ENCODE data around the gene WFIKKN1. TPM values are rescaled to one million over a fixed set of nuclear protein-coding genes. Genes with fewer than 3 reads are reported as not detected.

Gene WFIKKN1
- polyA plus RNA-seq, 1 experiment, result not detected

DNA sequence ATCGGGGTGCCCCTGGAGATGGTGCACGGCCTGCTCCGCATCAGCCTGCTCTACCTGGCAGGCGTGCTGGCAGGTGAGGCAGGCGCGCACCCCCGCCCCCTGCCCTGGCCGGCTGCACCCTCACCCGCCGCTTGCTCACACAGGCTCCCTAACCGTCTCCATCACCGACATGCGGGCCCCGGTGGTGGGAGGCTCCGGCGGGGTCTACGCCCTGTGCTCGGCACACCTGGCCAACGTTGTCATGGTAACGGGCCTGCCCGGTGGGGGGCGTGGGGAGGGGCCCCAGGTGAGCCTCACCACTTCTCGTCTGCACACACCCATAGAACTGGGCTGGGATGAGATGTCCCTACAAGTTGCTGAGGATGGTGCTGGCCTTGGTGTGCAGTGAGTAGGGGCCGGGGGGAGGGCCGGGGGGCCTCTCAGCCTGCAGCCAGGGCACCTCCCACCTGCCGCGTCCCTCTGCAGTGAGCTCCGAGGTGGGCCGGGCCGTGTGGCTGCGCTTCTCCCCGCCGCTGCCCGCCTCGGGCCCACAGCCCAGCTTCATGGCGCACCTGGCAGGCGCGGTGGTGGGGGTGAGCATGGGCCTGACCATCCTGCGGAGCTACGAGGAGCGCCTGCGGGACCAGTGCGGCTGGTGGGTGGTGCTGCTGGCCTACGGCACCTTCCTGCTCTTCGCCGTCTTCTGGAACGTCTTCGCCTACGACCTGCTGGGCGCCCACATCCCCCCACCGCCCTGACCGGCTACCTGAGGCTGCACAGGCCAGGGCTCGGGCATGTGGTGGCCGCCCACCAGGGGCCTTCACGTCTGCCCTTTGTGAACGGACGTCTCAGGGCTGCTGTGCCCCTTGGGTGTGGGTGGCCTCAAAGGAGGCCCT lies 46.8 kb downstream of the WFIKKN1 start:
- Histone ChIP-seq H3K9me3 (ENCODE audit: control insufficient read depth, insufficient read depth, low read length) (peaks cover 7% of the 10 kb centered on the region; the same call in 1 of the 2 replicates), H3K27ac (ENCODE audit: low read depth, low read length) (no peak overlapping the region), H3K27me3 (ENCODE audit: control insufficient read depth, insufficient read depth, low read length) (no peaks in the 10 kb centered on the region), H3K4me3 (ENCODE audit: low read depth, low read length) (no peak overlapping the region)
- POLR2A ChIA-PET, result no interaction called here
- no peak for TF ChIP-seq CTCF (IDR thresholded peaks at IDR 0.05; ENCODE audit: low read depth, low read length)
- CTCF ChIA-PET, result no interaction called here
- no peak for DNase-seq (ENCODE audit: low read depth, low spot score)

DNA sequence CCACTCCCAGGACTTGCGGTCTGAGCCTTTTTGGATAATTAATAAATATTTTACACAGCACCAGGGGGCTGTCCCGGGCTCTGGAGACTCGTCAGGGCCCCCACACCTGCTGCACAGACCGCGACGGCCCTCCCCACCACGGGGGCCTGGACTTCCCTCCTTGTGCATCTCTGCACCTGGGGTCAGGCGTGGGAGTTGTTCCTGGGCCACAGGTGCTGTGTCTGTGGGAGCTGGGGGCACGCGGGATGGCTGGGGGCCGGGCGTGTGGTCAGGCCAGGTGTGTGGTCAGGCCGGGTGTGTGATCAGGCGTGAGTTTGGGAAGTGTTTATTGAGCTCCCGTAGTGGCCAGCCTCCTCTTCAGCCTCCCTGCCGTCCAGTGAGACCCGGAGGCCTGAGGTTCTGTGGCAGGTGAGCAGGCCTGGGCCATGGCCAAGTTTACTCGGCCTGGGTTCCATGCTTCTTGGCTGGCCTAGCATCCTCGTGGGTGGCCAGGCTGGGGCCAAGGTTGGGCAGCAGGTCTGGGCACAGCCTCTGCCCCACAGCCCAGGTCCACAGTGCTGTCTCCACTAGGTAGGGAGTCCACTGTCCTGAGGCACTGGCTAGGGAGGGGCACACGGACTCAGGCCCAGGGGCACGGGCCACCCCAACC lies 47.5 kb downstream of the WFIKKN1 start:
- CTCF ChIA-PET, result no interaction called here
- peaks cover 7% of the 10 kb centered on the region; the same call in 1 of the 2 replicates for H3K9me3 ChIP-seq (ENCODE audit: control insufficient read depth, insufficient read depth, low read length)
- no peak overlapping the region for H3K27ac ChIP-seq (ENCODE audit: low read depth, low read length)
- H3K27me3 ChIP-seq (ENCODE audit: control insufficient read depth, insufficient read depth, low read length), result no peaks in the 10 kb centered on the region
- POLR2A ChIA-PET, result interaction anchor here (0.9 kb wide), 1 partner anchor 10 kb away, joined by 4 read pairs; no protein-coding TSS in a partner anchor
- no peak overlapping the region for H3K4me3 ChIP-seq (ENCODE audit: low read depth, low read length)
- TF ChIP-seq CTCF (IDR thresholded peaks at IDR 0.05; ENCODE audit: low read depth, low read length), result no peak
- DNase-seq (ENCODE audit: low read depth, low spot score), result no peak

DNA sequence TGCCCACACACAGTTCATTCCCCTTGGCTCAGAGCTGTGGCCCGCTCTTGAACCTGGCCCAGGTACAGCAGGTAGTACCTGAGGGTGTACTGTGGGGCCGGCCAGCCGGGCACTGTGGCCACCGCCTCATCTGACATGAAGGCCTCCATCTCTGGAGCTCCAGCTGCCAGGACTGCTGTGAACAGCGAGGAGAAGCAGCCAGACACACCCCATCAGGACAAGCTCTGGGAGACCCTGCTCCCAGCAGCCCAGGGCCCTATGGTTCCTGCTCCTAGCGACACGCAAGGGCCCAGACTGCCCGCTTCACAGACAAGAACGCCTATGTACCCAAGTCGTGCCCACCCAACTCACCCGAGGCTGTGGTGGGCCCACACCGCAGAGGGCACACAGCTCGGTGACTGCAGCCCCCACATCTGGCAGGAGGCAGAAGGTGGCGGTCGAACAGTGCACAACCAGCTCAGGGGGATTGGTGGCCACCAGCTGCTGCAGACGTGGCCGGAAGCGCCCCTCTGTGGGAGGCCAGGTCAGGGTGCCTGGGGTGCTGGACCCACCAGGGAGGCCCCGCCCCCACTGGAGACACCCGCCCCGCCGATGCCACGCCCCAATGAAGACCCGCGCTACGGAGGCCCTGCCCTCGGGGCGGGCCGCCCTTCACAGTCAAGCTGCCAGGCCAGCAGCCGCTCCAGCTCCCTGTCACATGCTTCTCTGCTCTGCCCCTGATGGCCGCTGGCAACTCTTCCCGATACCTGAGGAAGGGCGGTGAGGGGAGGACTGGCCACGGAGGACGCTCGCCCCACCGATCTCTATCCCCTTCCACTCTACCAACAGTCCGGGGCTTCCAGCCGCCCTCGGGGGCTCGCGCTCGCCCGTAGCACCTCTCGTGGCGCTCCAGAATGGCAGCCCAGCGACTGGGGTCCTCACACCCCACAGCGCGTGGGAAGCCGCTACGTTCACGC lies 48.4 kb downstream of the WFIKKN1 start:
- no peak for DNase-seq (ENCODE audit: low read depth, low spot score)
- Histone ChIP-seq H3K27me3 (ENCODE audit: control insufficient read depth, insufficient read depth, low read length) (no peaks in the 10 kb centered on the region), H3K27ac (ENCODE audit: low read depth, low read length) (peak overlapping the region; percentile 61), H3K9me3 (ENCODE audit: control insufficient read depth, insufficient read depth, low read length) (peaks cover 7% of the 10 kb centered on the region; the same call in 1 of the 2 replicates), H3K4me3 (ENCODE audit: low read depth, low read length) (peak overlapping the region; percentile 64)
- CTCF ChIA-PET, result no interaction called here
- POLR2A ChIA-PET, result interaction anchor here (0.6 to 0.9 kb wide), 3 partner anchors 10 to 27 kb away, joined by 3 to 4 read pairs (median 3); no protein-coding TSS in a partner anchor
- TF ChIP-seq CTCF (IDR thresholded peaks at IDR 0.05; ENCODE audit: low read depth, low read length), result no peak

DNA sequence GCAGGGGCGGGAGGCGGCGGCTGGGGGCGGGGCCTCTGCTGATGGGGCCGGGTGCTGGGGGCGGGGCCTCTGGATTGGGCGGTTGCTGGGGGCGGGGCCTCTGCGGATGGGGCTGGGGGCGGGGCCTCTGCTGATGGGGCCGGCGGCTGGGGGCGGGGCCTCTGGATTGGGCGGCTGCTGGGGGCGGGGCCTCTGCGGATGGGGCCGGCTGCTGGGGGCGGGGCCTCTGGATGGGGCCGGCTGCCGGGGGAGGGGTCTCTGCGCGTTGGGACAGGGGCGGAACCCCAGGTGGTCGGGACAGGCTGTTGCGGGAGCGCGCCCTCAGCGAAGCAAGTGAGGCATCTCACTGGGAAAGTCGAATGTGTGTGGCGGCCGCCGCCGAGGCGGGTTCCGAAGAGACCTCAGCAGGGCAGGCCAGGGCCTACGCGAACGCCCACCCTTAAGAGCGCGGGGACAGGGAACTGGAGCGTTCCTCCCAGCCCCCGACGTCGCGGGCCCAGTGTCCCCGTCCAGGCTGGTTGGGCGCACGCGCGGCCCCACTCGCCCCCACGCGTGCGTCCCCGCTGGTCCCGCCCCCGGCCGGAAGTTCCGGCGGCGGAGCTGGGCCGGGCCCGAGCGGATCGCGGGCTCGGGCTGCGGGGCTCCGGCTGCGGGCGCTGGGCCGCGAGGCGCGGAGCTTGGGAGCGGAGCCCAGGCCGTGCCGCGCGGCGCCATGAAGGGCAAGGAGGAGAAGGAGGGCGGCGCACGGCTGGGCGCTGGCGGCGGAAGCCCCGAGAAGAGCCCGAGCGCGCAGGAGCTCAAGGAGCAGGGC lies 49.2 kb downstream of the WFIKKN1 start, which contains the start of gene STUB1:
STUB1 (plus strand) TSS at position 597 of the 811 bp plus-strand sequence; CDS start at position 713, 116 bp downstream.
- peaks cover 10% of the 10 kb centered on the region; the same call in 1 of the 2 replicates for H3K9me3 ChIP-seq (ENCODE audit: control insufficient read depth, insufficient read depth, low read length)
- TF ChIP-seq CTCF (IDR thresholded peaks at IDR 0.05; ENCODE audit: low read depth, low read length), result no peak
- peak; percentile 54 for DNase-seq (ENCODE audit: low read depth, low spot score)
- H3K4me3 ChIP-seq (ENCODE audit: low read depth, low read length), result peak within 1 kb of the TSS; percentile 73
- ChIA-PET CTCF (no interaction called here), POLR2A (interaction anchor here (0.8 to 1.6 kb wide), 3 partner anchors 10 to 13 kb away, joined by 4 to 10 read pairs (median 4); partner anchors contain the start of gene WDR24)
- H3K27me3 ChIP-seq (ENCODE audit: control insufficient read depth, insufficient read depth, low read length), result no peaks in the 10 kb centered on the region
- H3K27ac ChIP-seq (ENCODE audit: low read depth, low read length), result peak within 1 kb of the TSS; percentile 82
